HepG2 (cell line): Measurements from ENCODE around the gene RTEL1.

ENCODE experiments used
- ISL2 ChIP-seq: sonication (generic); formaldehyde crosslinking; IDR thresholded peaks from 2 replicates; pipeline ENCODE4 v1.5.0; 2020; ENCODE audit warnings: missing genetic modification reagents
- ZFAT ChIP-seq: sonication (generic); formaldehyde crosslinking; conservative IDR thresholded peaks from 2 replicates; pipeline ENCODE4 v1.8.1; 2023; ENCODE audit warnings: missing genetic modification reagents, inconsistent platforms
- TF ChIP-seq, protein P1 (sequence below): sonication (generic); formaldehyde crosslinking; IDR thresholded peaks from 2 replicates; pipeline ENCODE4 v1.9.0; 2021; ENCODE audit warnings: missing genetic modification reagents, mild to moderate bottlenecking, borderline replicate concordance

DNA sequence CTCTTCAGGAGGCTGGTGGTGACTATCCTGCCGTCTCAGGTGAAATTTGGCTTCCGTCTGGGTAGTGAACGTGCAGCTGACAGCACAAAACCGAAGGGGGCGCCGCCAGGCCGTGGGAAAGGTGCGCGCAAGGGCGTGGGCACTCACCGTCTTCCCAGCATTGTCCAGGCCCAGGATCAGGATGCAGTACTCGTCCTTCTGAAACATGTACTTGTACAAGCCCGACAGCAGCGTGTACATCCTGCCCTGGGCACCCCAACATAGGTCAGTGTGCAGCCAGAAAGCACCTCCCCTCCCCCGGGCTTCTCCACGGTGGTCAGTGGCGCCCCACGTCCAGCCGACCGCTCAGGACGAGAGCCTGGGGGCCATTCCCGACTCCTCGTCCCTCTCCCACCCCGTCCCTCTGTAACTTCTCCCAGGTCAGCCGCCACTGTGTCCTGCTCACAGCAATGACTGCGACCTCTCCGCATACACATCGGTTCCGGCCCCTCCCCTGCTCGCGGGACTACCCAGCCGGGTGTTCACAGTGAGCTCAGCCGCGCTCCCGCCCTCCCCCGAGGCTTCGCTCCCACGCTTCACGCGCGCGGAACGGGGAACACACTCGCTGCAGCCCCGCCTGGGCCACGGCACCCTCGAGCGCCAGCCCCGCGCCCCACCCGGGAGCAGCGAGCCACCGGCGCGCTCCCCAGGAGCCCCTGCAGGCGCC, 48.9 kb downstream of the RTEL1 start:
- no peak for TF ChIP-seq ZFAT (CRISPR knock-in tag)
- no peak for TF ChIP-seq ISL2 (CRISPR knock-in tag)
- TF ChIP-seq, protein P1, sequence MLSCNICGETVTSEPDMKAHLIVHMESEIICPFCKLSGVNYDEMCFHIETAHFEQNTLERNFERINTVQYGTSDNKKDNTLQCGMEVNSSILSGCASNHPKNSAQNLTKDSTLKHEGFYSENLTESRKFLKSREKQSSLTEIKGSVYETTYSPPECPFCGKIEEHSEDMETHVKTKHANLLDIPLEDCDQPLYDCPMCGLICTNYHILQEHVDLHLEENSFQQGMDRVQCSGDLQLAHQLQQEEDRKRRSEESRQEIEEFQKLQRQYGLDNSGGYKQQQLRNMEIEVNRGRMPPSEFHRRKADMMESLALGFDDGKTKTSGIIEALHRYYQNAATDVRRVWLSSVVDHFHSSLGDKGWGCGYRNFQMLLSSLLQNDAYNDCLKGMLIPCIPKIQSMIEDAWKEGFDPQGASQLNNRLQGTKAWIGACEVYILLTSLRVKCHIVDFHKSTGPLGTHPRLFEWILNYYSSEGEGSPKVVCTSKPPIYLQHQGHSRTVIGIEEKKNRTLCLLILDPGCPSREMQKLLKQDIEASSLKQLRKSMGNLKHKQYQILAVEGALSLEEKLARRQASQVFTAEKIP (CRISPR knock-in tag) = no peak
